A673 (cell line): ENCODE measurements around the gene LAGE3. TPM values are rescaled to one million over a fixed set of nuclear protein-coding genes. Genes with fewer than 3 reads are reported as not detected.

Experiments used
- BruUV-seq: library from RNA; stranded (reverse); fragments of 400-500 nt; replicated peaks from 2 replicates; lab custom pipeline; 2021; lab: Mats Ljungman, UMichigan
- CTCF ChIA-PET: fragments of 300-600 bp; sonication (Branson Sonifier 250); formaldehyde crosslinking; loops from one replicate; lab custom pipeline; 2022; ENCODE audit warnings: antibody characterized with exemption; lab: Charles Lee
- POLR2A ChIA-PET: fragments of 300-600 bp; sonication (Branson Sonifier 250); formaldehyde crosslinking; loops from one replicate; lab custom pipeline; 2022; ENCODE audit warnings: antibody characterized with exemption; ENCODE audit not compliant: low non-redundant PET; lab: Charles Lee
- DNase-seq: peaks from one replicate; pipeline ENCODE4 v3.0.0-alpha.2; 2015; ENCODE audit warnings: low spot score
- H3K27ac ChIP-seq: fragments of 200-600 bp; sonication (generic); 2 replicates; pipeline ENCODE4 v1.5.1; 2016; ENCODE audit warnings: mixed run types, low read depth, mild to moderate bottlenecking, mixed read lengths, antibody characterized with exemption, low read length; ENCODE audit not compliant: poor library complexity, severe bottlenecking
- H3K27me3 ChIP-seq: fragments of 200-600 bp; sonication (generic); replicated peaks from 2 replicates; pipeline ENCODE4 v1.6.1; 2017; ENCODE audit warnings: mixed run types, low read depth, mild to moderate bottlenecking, mixed read lengths, antibody characterized with exemption, low read length; ENCODE audit not compliant: insufficient read depth, poor library complexity
- H3K36me3 ChIP-seq: fragments of 200-600 bp; sonication (generic); 2 replicates; pipeline ENCODE4 v1.6.1; 2016; ENCODE audit warnings: mixed run types, mild to moderate bottlenecking, mixed read lengths, antibody characterized with exemption, low read length; ENCODE audit not compliant: insufficient read depth, poor library complexity, severe bottlenecking
- H3K4me1 ChIP-seq: fragments of 200-600 bp; sonication (generic); 2 replicates; pipeline ENCODE4 v1.6.1; 2017; ENCODE audit warnings: mixed run types, mild to moderate bottlenecking, mixed read lengths, antibody characterized with exemption, low read length; ENCODE audit not compliant: insufficient read depth, poor library complexity, severe bottlenecking
- H3K4me3 ChIP-seq: fragments of 200-600 bp; sonication (generic); 2 replicates; pipeline ENCODE4 v1.5.1; 2016; ENCODE audit warnings: low read depth, mixed run types, mild to moderate bottlenecking, mixed read lengths, low read length; ENCODE audit not compliant: poor library complexity, severe bottlenecking
- H3K9me3 ChIP-seq: fragments of 200-600 bp; sonication (generic); 2 replicates; pipeline ENCODE4 v1.6.1; 2016; ENCODE audit warnings: mixed run types, low read depth, mild to moderate bottlenecking, mixed read lengths, antibody characterized with exemption, low read length; ENCODE audit not compliant: poor library complexity, severe bottlenecking
- CTCF ChIP-seq: fragments of 300-800, 200-600 bp; sonication (generic); conservative IDR thresholded peaks from 2 replicates; pipeline ENCODE4 v1.5.1; 2017; ENCODE audit warnings: low read depth, mild to moderate bottlenecking, antibody characterized with exemption, low read length, moderate library complexity, mixed read lengths
- EZH2 ChIP-seq: fragments of 200-600 bp; sonication (generic); IDR thresholded peaks from 2 replicates; pipeline ENCODE4 v1.6.1; 2017; ENCODE audit warnings: borderline replicate concordance, low read depth, mild to moderate bottlenecking, mixed read lengths, antibody characterized with exemption, low read length; ENCODE audit not compliant: poor library complexity, severe bottlenecking
- intact Hi-C: fragments of 100-400 bp; cut with micrococcal nuclease; formaldehyde crosslinking; loops from one replicate; pipeline ENCODE4 v1.10.0; 2022; ENCODE audit not compliant: unreplicated experiment
- total RNA-seq: library from RNA; stranded (reverse); gene quantifications from 2 replicates; pipeline ENCODE4 v1.2.3, GENCODE V29; 2021

Gene LAGE3
- total RNA-seq, 1 experiment from 2014 or later = 34.6 TPM

- Histone ChIP-seq H3K36me3 (peaks cover 21% of the 10 kb centered on the region), H3K27ac (peak overlapping the region; percentile 90), H3K9me3 (no peaks in the 10 kb centered on the region), H3K27me3 (no peaks in the 10 kb centered on the region), H3K4me1 (peaks cover 11% of the 10 kb centered on the region), H3K4me3 (peak overlapping the region; percentile 57)
- TF ChIP-seq EZH2 (no peak), CTCF (no peak)
- ChIA-PET CTCF (no interaction called here), POLR2A (no interaction called here)
- DNase-seq = peak; percentile 43
- intact Hi-C loops = no loop called here
- no TSS peak for BruUV-seq
Observed at GRCh38 chrX:154436374-154436982, 42.6 kb downstream of the LAGE3 start.

GRCh38 chrX:154435171-154435733 is 43.8 kb downstream of the LAGE3 start:
- Histone ChIP-seq H3K27ac (no peak overlapping the region), H3K27me3 (no peaks in the 10 kb centered on the region), H3K4me1 (peaks cover 11% of the 10 kb centered on the region), H3K4me3 (no peak overlapping the region), H3K36me3 (peaks cover 17% of the 10 kb centered on the region), H3K9me3 (no peaks in the 10 kb centered on the region)
- CTCF ChIA-PET = no interaction called here
- POLR2A ChIA-PET = no interaction called here
- no peak for DNase-seq
- intact Hi-C loops = no loop called here
- no TSS peak for BruUV-seq
- TF ChIP-seq EZH2 (no peak), CTCF (no peak)

GRCh38 chrX:154434394-154435168 is 44.5 kb downstream of the LAGE3 start:
- Histone ChIP-seq H3K36me3 (peaks cover 12% of the 10 kb centered on the region), H3K4me3 (no peak overlapping the region), H3K27me3 (no peaks in the 10 kb centered on the region), H3K27ac (no peak overlapping the region), H3K4me1 (peaks cover 13% of the 10 kb centered on the region), H3K9me3 (no peaks in the 10 kb centered on the region)
- CTCF ChIA-PET = no interaction called here
- BruUV-seq = no TSS peak
- intact Hi-C loops = no loop called here
- DNase-seq = no peak
- POLR2A ChIA-PET = no interaction called here
- TF ChIP-seq CTCF = no peak
- no peak for TF ChIP-seq EZH2
